Ovary (tissue), 10 donors: ENCODE measurements around the gene TUG1. TPM values are rescaled to one million over a fixed set of nuclear protein-coding genes. Genes with fewer than 3 reads are reported as not detected.

Experiments used
- DNase-seq, 5 donors: peaks; one replicate each; pipeline ENCODE4 v3.0.0-alpha.2; 2019 to 2020
- H3K27ac ChIP-seq, 2 donors: fragments of 200-600 bp; one replicate each; pipeline versions ENCODE4 v1.5.1 to v1.8.0; 2019 to 2022
- H3K27me3 ChIP-seq: fragments of 200-600 bp; one replicate; pipeline ENCODE4 v1.8.0; 2022
- H3K36me3 ChIP-seq: fragments of 200-600 bp; sonication (generic); one replicate; pipeline ENCODE4 v1.5.1; 2019
- H3K4me1 ChIP-seq: one replicate; pipeline ENCODE4 v1.8.1; 2013; ENCODE audit warnings: mild to moderate bottlenecking, moderate library complexity; ENCODE audit not compliant: insufficient read depth
- H3K4me3 ChIP-seq: fragments of 200-600 bp; sonication (generic); one replicate; pipeline ENCODE4 v1.5.1; 2017
- H3K9me3 ChIP-seq, 2 donors: fragments of 200-600 bp in 1 of 2; sonication (generic) in 1 of 2; one replicate each; pipeline versions ENCODE4 v1.5.1 to v1.8.1; 2013 to 2019; ENCODE audit warnings: mild to moderate bottlenecking in 1 of 2, moderate library complexity in 1 of 2
- CTCF ChIP-seq, 3 donors: fragments of 450-650 bp in 2 of 3; fragments of 200-600 bp in 1 of 3; IDR thresholded peaks; one replicate each; pipeline versions ENCODE4 v1.5.1 to v1.8.0; 2016 to 2022; ENCODE audit warnings: antibody characterized with exemption in 3 of 3, mild to moderate bottlenecking in 1 of 3
- EP300 ChIP-seq: sonication (generic); formaldehyde crosslinking; IDR thresholded peaks from one replicate; pipeline ENCODE4 v1.6.1; 2017; ENCODE audit warnings: antibody characterized with exemption
- POLR2A ChIP-seq: fragments of 450-650 bp; IDR thresholded peaks from one replicate; pipeline ENCODE4 v1.6.1; 2017; ENCODE audit warnings: antibody characterized with exemption, mild to moderate bottlenecking, moderate library complexity
- WGBS, 3 donors: extraction: QIAGEN DNeasy Blood & Tissue Kit in 1 of 3; methylation state at CpG; one replicate each; pipeline versions ENCODE4 v1.1.5 to v1.1.7; 2013 to 2017; 5-methylcytosine and 5-hydroxymethylcytosine counted together
- intact Hi-C, 4 donors: fragments of 100-400 bp; cut with DNase I; formaldehyde crosslinking; loops; one replicate each; pipeline versions ENCODE4 v1.11.0 to v1.15.1; 2022 to 2023
- long read RNA-seq, 3 donors: library from polyadenylated mRNA in 2 of 3; unstranded in 2 of 3; transcript quantifications; one replicate each; pipeline ENCODE4 v2.0.0 and lab custom pipeline, GENCODE V29; 2021 to 2026
- polyA plus RNA-seq, 2 donors: library from polyadenylated mRNA; stranded (reverse); fragments of 200-250 nt in 1 of 2; fragments of 350-450 nt in 1 of 2; fragmentation: Illumina TruSeq in 1 of 2; extraction: RNeasy Lipid Tissue Mini Kit (QIAGEN cat#74804) in 1 of 2; gene quantifications; one replicate each; pipeline ENCODE4 v1.2.3, GENCODE V29; 2013 to 2014
- total RNA-seq, 7 donors: library from RNA; depleted of rRNA in 2 of 7; stranded (reverse); fragments of >200 nt in 2 of 7; fragmentation: NEBNext Ultra II Directional in 3 of 7; extraction: Animal tissue kit (Norgen Biotek cat#: 25700) in 3 of 7; gene quantifications; one replicate each; pipeline versions ENCODE4 v1.1.0 to v1.2.4, GENCODE V29; 2016 to 2023
- donor health status: DM: no; HTN: no; CAD: no; lungs with moderate emphysema.
- donor health status: DM: no; HTN: no; CAD: no.
- donor health status: Bipolar disorder and iron deficiency.
- donor health status: DM: yes; HTN: yes; CAD: no.
- donor health status: DM: no; HTN: no; CAD: no.
- donor health status: DM: yes; HTN: yes; CAD: no.

Gene TUG1
- total RNA-seq (100 to 1,000 TPM in 1 of 7 donors, 10 to 100 TPM in 6; 71.8 to 101 (median 78.7) TPM), polyA plus RNA-seq (100 to 1,000 TPM in 1 of 2 donors, 10 to 100 TPM in 1; 44.9 to 114 TPM)
- long read RNA-seq, donor 1, full-length matches to known transcripts, result 135 of 179 reads
- long read RNA-seq, donor 1, partial matches to known transcripts, result 1 of 179 reads
- long read RNA-seq, donor 1, other reads (novel, unspliced or antisense), result 43 of 179 reads
- long read RNA-seq, donor 2, full-length matches to known transcripts, result 45 of 45 reads
- long read RNA-seq, donor 2, partial matches to known transcripts, result 0 of 45 reads
- long read RNA-seq, donor 2, other reads (novel, unspliced or antisense), result 0 of 45 reads
- long read RNA-seq, donor 3, full-length matches to known transcripts, result 30 of 52 reads
- long read RNA-seq, donor 3, partial matches to known transcripts, result 0 of 52 reads
- long read RNA-seq, donor 3, other reads (novel, unspliced or antisense), result 22 of 52 reads

GRCh38 chr22:30968924-30969531, at the start of gene TUG1:
TSS of gene TUG1 (plus strand) at chr22:30969265.
- peaks cover 3% of the 10 kb centered on the region for H3K4me1 ChIP-seq
- TF ChIP-seq CTCF (IDR thresholded peaks at IDR 0.05), result peak in 1 of 3 donors; percentile 8
- TF ChIP-seq POLR2A, result peak; percentile 76
- no peak for TF ChIP-seq EP300
- DNase-seq, result peak; percentile 98 to 99 (median 98)
- H3K9me3 ChIP-seq, result peaks cover 0 to 23% of the 10 kb centered on the region in 2 donors
- intact Hi-C loops, result loop anchor here (5.0 to 10.0 kb wide), 3 partner anchors 76 to 118 kb away; partner anchors contain the start of gene SMTN (in 1 of the 4)
- 0 to 1% (median 0%) methylated on average over 42 to 67 of the region's 67 CpGs for WGBS, 3 donors
- H3K4me3 ChIP-seq, result peak within 1 kb of the TSS; percentile 89
- no peaks in the 10 kb centered on the region for H3K36me3 ChIP-seq
- no peaks in the 10 kb centered on the region for H3K27me3 ChIP-seq
- peak within 1 kb of the TSS; percentile 85 to 88 for H3K27ac ChIP-seq

DNA sequence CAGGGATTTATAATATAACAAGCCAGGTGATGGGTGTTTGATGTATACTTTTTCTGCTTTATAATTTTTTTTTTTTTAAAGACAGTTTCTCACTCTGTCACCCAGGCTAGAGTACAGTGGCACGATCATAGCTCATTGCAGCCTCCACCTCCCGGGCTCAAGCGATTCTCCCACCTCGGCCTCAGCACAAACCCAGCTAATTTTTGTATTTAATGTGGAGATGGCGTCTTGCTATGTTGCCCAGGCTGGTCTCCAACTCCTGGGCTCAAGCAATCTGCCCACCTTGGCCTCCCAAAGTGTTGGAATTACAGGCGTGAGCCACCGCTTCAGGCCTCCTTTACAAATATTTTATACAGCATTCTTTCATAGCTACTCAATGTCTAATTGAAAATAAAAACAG, 49.1 kb upstream of the TUG1 start:
- Histone ChIP-seq H3K27me3 (no peaks in the 10 kb centered on the region), H3K27ac (no peak overlapping the region), H3K9me3 (no peaks in the 10 kb centered on the region), H3K4me3 (no peak overlapping the region), H3K36me3 (no peaks in the 10 kb centered on the region), H3K4me1 (no peaks in the 10 kb centered on the region)
- no peak for TF ChIP-seq CTCF (IDR thresholded peaks at IDR 0.05)
- no peak for TF ChIP-seq POLR2A
- WGBS, 3 donors, result 78 to 85% (median 84%) methylated on average over 7 of the region's 7 CpGs
- no peak for DNase-seq
- intact Hi-C loops, result loop anchor here in 3 of 4 donors (10.0 kb wide), 2 partner anchors 145 to 285 kb away; partner anchors contain the start of gene SLC35E4 (in 3 of the 3)

DNA sequence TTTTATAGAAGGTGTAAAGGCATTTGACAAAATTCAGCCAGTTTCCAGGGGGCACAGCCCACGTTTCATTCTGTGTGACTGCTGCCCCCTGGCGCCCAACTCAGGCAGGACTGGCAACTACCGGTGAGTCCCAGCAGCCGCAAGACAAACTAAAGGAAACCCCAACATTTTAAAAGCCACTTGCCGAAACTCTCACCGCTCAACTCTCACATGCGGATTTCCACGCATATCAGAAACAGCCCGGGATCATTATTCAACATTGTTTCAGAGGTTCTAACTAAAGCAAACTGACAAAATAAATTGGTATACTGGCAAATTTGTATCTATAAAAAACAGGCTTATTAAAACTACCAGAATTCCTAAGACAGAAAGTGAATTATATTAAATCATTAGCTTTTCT, 48.7 kb upstream of the TUG1 start:
- intact Hi-C loops, result loop anchor here in 3 of 4 donors (10.0 kb wide), 2 partner anchors 146 to 286 kb away; partner anchors contain the start of gene SLC35E4 (in 3 of the 3)
- H3K27me3 ChIP-seq, result no peaks in the 10 kb centered on the region
- no peak overlapping the region for H3K4me3 ChIP-seq
- H3K27ac ChIP-seq, result no peak overlapping the region
- TF ChIP-seq POLR2A (no peak), CTCF (IDR thresholded peaks at IDR 0.05) (peak; percentile 69 to 90 (median 72))
- H3K9me3 ChIP-seq, result no peaks in the 10 kb centered on the region
- WGBS, 3 donors, result 0 to 1% (median 1%) methylated on average over 9 of the region's 9 CpGs
- peak; percentile 76 to 89 (median 86) for DNase-seq
- no peaks in the 10 kb centered on the region for H3K4me1 ChIP-seq
- H3K36me3 ChIP-seq, result no peaks in the 10 kb centered on the region

DNA sequence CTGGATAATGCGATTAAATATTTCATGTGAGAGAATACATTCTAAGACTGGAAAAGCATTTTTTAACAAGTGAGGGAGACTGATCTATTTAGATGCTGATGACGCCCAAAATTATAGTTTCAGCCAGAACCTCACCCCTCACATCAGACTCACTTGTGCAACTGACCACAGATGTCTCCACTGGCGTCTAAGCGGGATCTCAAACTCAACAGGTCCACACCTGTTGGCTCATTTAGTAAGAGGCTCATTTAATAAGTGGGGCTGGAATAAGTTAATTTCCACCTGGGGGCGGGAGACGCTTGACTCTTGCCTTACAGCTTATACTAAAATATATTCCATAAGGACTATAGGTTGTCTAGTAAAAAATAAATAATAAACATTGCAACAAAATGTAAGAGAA, 48.0 kb upstream of the TUG1 start:
- no peaks in the 10 kb centered on the region for H3K9me3 ChIP-seq

More for the DNA sequence above, 48.0 kb upstream of the TUG1 start:
- Histone ChIP-seq H3K4me3 (no peak overlapping the region), H3K27me3 (no peaks in the 10 kb centered on the region), H3K36me3 (no peaks in the 10 kb centered on the region), H3K27ac (no peak overlapping the region), H3K4me1 (no peaks in the 10 kb centered on the region)
- no peak for DNase-seq
- intact Hi-C loops, result loop anchor here in 3 of 4 donors (10.0 kb wide), 2 partner anchors 146 to 286 kb away; partner anchors contain the start of gene SLC35E4 (in 3 of the 3)
- TF ChIP-seq CTCF (IDR thresholded peaks at IDR 0.05) (no peak), POLR2A (no peak), EP300 (no peak)
- 46 to 59% (median 56%) methylated on average over 6 of the region's 6 CpGs for WGBS, 3 donors
